B cell (primary cell): ENCODE data around the gene UMAD1. TPM values are rescaled to one million over a fixed set of nuclear protein-coding genes. Genes with fewer than 3 reads are reported as not detected.

Source experiments
- ATAC-seq: fragments of 200-7000 bp; cut with Tn5 transposase; one replicate; pipeline ENCODE4 v1.10.0; 2021; ENCODE audit warnings: low read depth, mild to moderate bottlenecking, moderate number of reproducible peaks, moderate library complexity
- CTCF ChIA-PET: fragments of 350-600 bp; sonication (Branson Sonifier 250); formaldehyde crosslinking; loops from one replicate; lab custom pipeline; 2021; ENCODE audit warnings: antibody characterized with exemption, inconsistent platforms; lab: Charles Lee
- POLR2A ChIA-PET: fragments of 350-600 bp; sonication (Branson Sonifier 250); formaldehyde crosslinking; loops from one replicate; lab custom pipeline; 2021; ENCODE audit warnings: antibody characterized with exemption; lab: Charles Lee
- DNase-seq: peaks from one replicate; pipeline ENCODE4 v3.0.0; 2013
- H2AFZ ChIP-seq: 2 replicates; pipeline ENCODE4 v1.6.1; 2012; ENCODE audit warnings: mild to moderate bottlenecking, low read depth, low read length; ENCODE audit not compliant: insufficient read depth, poor library complexity, severe bottlenecking
- H3K27ac ChIP-seq, 2 donors: 1 replicate in 1 of 2; 2 replicates in 1 of 2; pipeline ENCODE4 v1.5.1; 2012 to 2013; ENCODE audit warnings: low read length in 2 of 2, mild to moderate bottlenecking in 2 of 2, moderate library complexity in 1 of 2
- H3K27me3 ChIP-seq, 4 experiments: fragments of 200-600 bp in 1 of 4; sonication (generic) in 1 of 4; replicated peaks in 1 of 4; 1 replicate in 2 of 4; 2 replicates in 2 of 4; pipeline versions ENCODE4 v1.6.1 to v1.7.0; 2013 to 2016; ENCODE audit warnings: low read length in 3 of 4, mild to moderate bottlenecking in 2 of 4, mixed read lengths in 1 of 4, moderate library complexity in 1 of 4; ENCODE audit not compliant: insufficient read depth in 4 of 4, control insufficient read depth in 3 of 4; ENCODE audit errors: control extremely low read depth in 1 of 4
- H3K36me3 ChIP-seq, 2 experiments: replicated peaks in 1 of 2; 1 replicate in 1 of 2; 2 replicates in 1 of 2; pipeline versions ENCODE4 v1.6.1 to v1.7.1; 2013; ENCODE audit warnings: low read length in 1 of 2; ENCODE audit not compliant: insufficient read depth in 2 of 2, control insufficient read depth in 1 of 2; ENCODE audit errors: control extremely low read depth in 1 of 2, extremely low read depth in 1 of 2
- H3K4me1 ChIP-seq, 2 donors: fragments of 200-600 bp in 1 of 2; sonication (generic) in 1 of 2; 1 replicate in 1 of 2; 2 replicates in 1 of 2; pipeline versions ENCODE4 v1.5.1 to v1.6.1; 2013 to 2017; ENCODE audit warnings: low read length in 2 of 2; ENCODE audit not compliant: control insufficient read depth in 2 of 2, insufficient read depth in 2 of 2
- H3K4me2 ChIP-seq: replicated peaks from 2 replicates; pipeline ENCODE3; 2012; ENCODE audit warnings: mild to moderate bottlenecking, low read depth, low read length; ENCODE audit not compliant: poor library complexity, severe bottlenecking
- H3K4me3 ChIP-seq, 5 experiments: fragments of 200-600 bp in 1 of 5; sonication (generic) in 1 of 5; 1 replicate in 3 of 5; 2 replicates in 2 of 5; pipeline versions ENCODE4 v1.5.1 to v1.7.0; 2011 to 2016; ENCODE audit warnings: low read length in 4 of 5, mild to moderate bottlenecking in 4 of 5, low read depth in 2 of 5, control low read depth in 1 of 5, moderate library complexity in 1 of 5; ENCODE audit not compliant: insufficient read depth in 1 of 5; ENCODE audit errors: control extremely low read depth in 1 of 5, extremely low read depth in 1 of 5
- H3K79me2 ChIP-seq: fragments of 200-600 bp; sonication (generic); one replicate; pipeline ENCODE4 v1.6.0; 2016; ENCODE audit warnings: low read length; ENCODE audit not compliant: control insufficient read depth, insufficient read depth
- H3K9ac ChIP-seq: fragments of 200-600 bp; sonication (generic); 2 replicates; pipeline ENCODE4 v1.6.1; 2017; ENCODE audit warnings: mild to moderate bottlenecking, low read length, moderate library complexity
- H3K9me3 ChIP-seq, 3 donors: one replicate each; pipeline versions ENCODE4 v1.6.1 to v1.7.1; 2013; ENCODE audit warnings: low read length in 2 of 3; ENCODE audit not compliant: control insufficient read depth in 2 of 3, insufficient read depth in 1 of 3; ENCODE audit errors: control extremely low read depth in 1 of 3
- H4K20me1 ChIP-seq: 2 replicates; pipeline ENCODE4 v1.6.0; 2012; ENCODE audit warnings: mild to moderate bottlenecking, low read length; ENCODE audit not compliant: insufficient read depth, control insufficient read depth, poor library complexity, severe bottlenecking
- H3K27ac Mint-ChIP-seq: one replicate; pipeline ENCODE4 v1.8.0; 2021; ENCODE audit warnings: mixed read lengths
- H3K27me3 Mint-ChIP-seq: one replicate; pipeline ENCODE4 v1.8.0; 2021; ENCODE audit warnings: mixed read lengths
- H3K4me1 Mint-ChIP-seq: one replicate; pipeline ENCODE4 v1.8.0; 2021; ENCODE audit warnings: mixed read lengths
- H3K4me3 Mint-ChIP-seq: one replicate; pipeline ENCODE4 v1.8.0; 2021; ENCODE audit warnings: mixed read lengths
- H3K9me3 Mint-ChIP-seq: one replicate; pipeline ENCODE4 v1.8.0; 2022; ENCODE audit warnings: mixed read lengths; ENCODE audit not compliant: insufficient read depth
- EZH2 ChIP-seq: IDR thresholded peaks from 2 replicates; pipeline ENCODE4 v1.6.1; 2012; ENCODE audit warnings: borderline replicate concordance, low read depth, mild to moderate bottlenecking, moderate library complexity, low read length; ENCODE audit not compliant: insufficient read depth, poor library complexity, severe bottlenecking
- WGBS: methylation state at CpG from one replicate; pipeline ENCODE4 v1.1.5; 2013; ENCODE audit warnings: missing lambda C conversion rate; ENCODE audit not compliant: insufficient coverage; 5-methylcytosine and 5-hydroxymethylcytosine counted together
- intact Hi-C: fragments of 100-400 bp; cut with micrococcal nuclease; formaldehyde crosslinking; loops from one replicate; pipeline ENCODE4 v1.10.0; 2022
- polyA plus RNA-seq: library from polyadenylated mRNA; depleted of rRNA; stranded (reverse); fragments of >200 nt; gene quantifications from 2 replicates; pipeline ENCODE4 v1.2.3, GENCODE V29; 2012
- total RNA-seq, 2 donors: library from RNA; stranded (reverse); fragments of 120-200 nt in 1 of 2; gene quantifications; 1 replicate in 1 of 2; 2 replicates in 1 of 2; pipeline versions ENCODE4 v1.2.3 to v1.2.4, GENCODE V29; 2013 to 2022
- TF ChIP-seq, protein P1 (sequence below): fragments of 200-600 bp; IDR thresholded peaks from one replicate; pipeline ENCODE4 v1.8.0; 2022; ENCODE audit warnings: antibody characterized with exemption, mild to moderate bottlenecking

UMAD1 gene
- total and polyA plus RNA-seq, 2 donors (not counting 1 experiment from before 2014, with no cell fraction given): 11.6 to 25.9 TPM

DNA sequence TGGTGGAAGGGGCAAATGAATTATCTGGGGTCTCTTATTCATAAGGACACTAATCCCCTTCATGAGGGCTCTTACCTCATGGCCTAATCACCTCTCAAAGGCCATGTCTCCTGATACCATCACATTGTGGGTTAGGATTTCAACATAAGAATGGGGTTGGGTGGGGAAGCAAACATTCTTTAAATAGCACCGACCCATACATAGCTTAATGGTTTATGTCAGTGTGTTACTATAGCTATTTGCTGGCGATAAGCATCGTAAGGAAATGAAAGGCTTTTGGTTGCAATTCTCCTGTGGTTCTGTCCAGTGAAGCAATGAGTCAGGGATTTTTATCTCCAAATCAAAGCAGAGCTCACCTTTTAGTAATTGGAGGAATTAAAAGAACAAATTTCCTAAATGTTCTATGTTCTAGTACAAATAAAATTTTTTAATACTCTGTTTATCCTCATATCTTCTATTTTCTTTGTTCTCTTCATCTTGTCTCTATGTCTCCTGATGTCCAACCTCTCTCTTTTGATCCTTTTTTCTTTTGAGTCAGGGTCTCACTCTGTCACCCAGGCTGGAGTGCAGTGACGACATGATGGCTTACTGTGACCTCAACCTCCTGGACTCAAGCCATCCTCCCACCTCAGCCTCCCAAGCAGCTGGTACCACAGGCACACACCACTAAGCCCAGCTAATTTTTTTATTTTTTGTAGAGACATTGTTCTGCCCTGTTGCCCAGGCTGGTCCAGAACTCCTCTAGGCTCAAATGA lies 271.0 kb downstream of the UMAD1 start:
- peaks cover 17% of the 10 kb centered on the region for H3K4me1 Mint-ChIP-seq
- no peaks in the 10 kb centered on the region for H3K79me2 ChIP-seq
- DNase-seq (no peak), ATAC-seq (no peak)
- peaks cover 0 to 6% (median 3%) of the 10 kb centered on the region in 3 donors for H3K9me3 ChIP-seq
- no peaks in the 10 kb centered on the region for H3K27me3 ChIP-seq
- ChIA-PET CTCF (no interaction called here), POLR2A (no interaction called here)
- no CpG with 5 or more reads among the region's 4 CpGs for WGBS
- H3K4me3 ChIP-seq: no peak overlapping the region
- no peaks in the 10 kb centered on the region for H3K27me3 Mint-ChIP-seq
- no peak overlapping the region for H3K27ac Mint-ChIP-seq
- H3K9me3 Mint-ChIP-seq: no peaks in the 10 kb centered on the region
- no peak overlapping the region for H3K4me2 ChIP-seq
- no peak overlapping the region for H3K27ac ChIP-seq
- no peaks in the 10 kb centered on the region for H4K20me1 ChIP-seq
- H2AFZ ChIP-seq: no peak overlapping the region
- peaks cover 7% of the 10 kb centered on the region in 2 donors for H3K4me1 ChIP-seq
- no peak overlapping the region for H3K4me3 Mint-ChIP-seq
- no peaks in the 10 kb centered on the region for H3K36me3 ChIP-seq
- no peak overlapping the region for H3K9ac ChIP-seq
- intact Hi-C loops: no loop called here
- TF ChIP-seq, protein P1, sequence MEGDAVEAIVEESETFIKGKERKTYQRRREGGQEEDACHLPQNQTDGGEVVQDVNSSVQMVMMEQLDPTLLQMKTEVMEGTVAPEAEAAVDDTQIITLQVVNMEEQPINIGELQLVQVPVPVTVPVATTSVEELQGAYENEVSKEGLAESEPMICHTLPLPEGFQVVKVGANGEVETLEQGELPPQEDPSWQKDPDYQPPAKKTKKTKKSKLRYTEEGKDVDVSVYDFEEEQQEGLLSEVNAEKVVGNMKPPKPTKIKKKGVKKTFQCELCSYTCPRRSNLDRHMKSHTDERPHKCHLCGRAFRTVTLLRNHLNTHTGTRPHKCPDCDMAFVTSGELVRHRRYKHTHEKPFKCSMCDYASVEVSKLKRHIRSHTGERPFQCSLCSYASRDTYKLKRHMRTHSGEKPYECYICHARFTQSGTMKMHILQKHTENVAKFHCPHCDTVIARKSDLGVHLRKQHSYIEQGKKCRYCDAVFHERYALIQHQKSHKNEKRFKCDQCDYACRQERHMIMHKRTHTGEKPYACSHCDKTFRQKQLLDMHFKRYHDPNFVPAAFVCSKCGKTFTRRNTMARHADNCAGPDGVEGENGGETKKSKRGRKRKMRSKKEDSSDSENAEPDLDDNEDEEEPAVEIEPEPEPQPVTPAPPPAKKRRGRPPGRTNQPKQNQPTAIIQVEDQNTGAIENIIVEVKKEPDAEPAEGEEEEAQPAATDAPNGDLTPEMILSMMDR: no peak
- TF ChIP-seq EZH2: no peak

DNA sequence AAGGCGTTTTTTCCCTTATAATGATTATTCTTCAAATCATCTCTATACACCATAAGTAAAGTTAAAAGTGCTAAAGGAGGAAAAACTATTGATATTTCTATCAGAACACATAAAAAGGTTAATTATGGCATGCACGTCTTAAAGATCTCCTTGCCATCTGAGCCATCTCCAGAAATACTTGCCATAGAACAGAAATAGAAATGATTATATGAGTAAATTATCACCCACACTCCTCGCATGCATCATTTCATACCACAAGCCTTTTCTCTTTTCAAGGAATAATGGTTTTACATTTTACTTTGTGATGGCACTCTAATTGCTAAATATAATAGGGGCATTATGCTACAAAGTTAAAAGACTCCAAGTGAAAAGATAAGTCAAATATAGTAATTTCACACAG lies 272.4 kb downstream of the UMAD1 start:
- H4K20me1 ChIP-seq: no peaks in the 10 kb centered on the region
- DNase-seq: no peak
- H3K4me3 Mint-ChIP-seq: no peak overlapping the region
- ChIA-PET POLR2A (no interaction called here), CTCF (interaction anchor here (0.5 kb wide), 1 partner anchor 28 kb away, joined by 4 read pairs; no protein-coding TSS in a partner anchor)
- peaks cover 0 to 2% (median 0%) of the 10 kb centered on the region in 3 donors for H3K9me3 ChIP-seq
- H3K27me3 ChIP-seq: no peaks in the 10 kb centered on the region
- no CpG with 5 or more reads among the region's 3 CpGs for WGBS
- intact Hi-C loops: no loop called here
- H3K4me3 ChIP-seq: no peak overlapping the region
- no peak overlapping the region for H2AFZ ChIP-seq
- H3K36me3 ChIP-seq: no peaks in the 10 kb centered on the region
- TF ChIP-seq, protein P1: no peak
- no peak for TF ChIP-seq EZH2
- no peaks in the 10 kb centered on the region for H3K27me3 Mint-ChIP-seq
- no peak overlapping the region for H3K27ac Mint-ChIP-seq
- H3K27ac ChIP-seq: no peak overlapping the region
- H3K79me2 ChIP-seq: no peaks in the 10 kb centered on the region
- no peak overlapping the region for H3K9ac ChIP-seq
- H3K4me1 ChIP-seq: peaks cover 7% of the 10 kb centered on the region in 2 donors
- no peak for ATAC-seq
- H3K4me2 ChIP-seq: no peak overlapping the region
- H3K4me1 Mint-ChIP-seq: peaks cover 17% of the 10 kb centered on the region
- no peaks in the 10 kb centered on the region for H3K9me3 Mint-ChIP-seq
